IPS DF 4.7 (cell line): ENCODE data around the gene VSIG10L2.
A peak's percentile ranks its signal among the peaks of the same experiment; 100 is the strongest.

ENCODE experiments used
- DNase-seq: peaks from one replicate; pipeline ENCODE4 v3.0.0-alpha.2; 2013; ENCODE audit warnings: low spot score; ENCODE audit errors: extremely low read depth

VSIG10L2 gene

GRCh38 chr11:125929445-125930075, 16.3 kb upstream of the VSIG10L2 start:
- DNase-seq, result no peak

DNA sequence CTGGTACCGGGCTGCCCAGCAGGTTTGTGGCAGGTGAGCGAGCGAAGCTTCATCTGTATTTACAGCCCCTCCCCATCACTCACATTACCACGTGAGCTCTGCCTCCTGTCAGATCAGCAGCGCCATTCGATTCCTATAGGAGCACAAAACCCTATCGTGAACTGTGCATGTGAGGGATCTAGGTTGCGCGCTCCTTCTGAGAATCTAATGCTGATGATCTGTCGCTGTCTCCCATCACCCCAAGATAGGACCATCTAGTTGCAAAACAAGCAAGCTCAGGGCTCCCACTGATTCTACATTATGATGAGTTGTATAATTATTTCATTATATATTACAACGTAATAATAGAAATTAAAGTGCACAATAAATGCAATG, 15.8 kb upstream of the VSIG10L2 start:
- no peak for DNase-seq

GRCh38 chr11:125931116-125931515, 14.7 kb upstream of the VSIG10L2 start:
- no peak for DNase-seq

GRCh38 chr11:125931668-125932067, 14.2 kb upstream of the VSIG10L2 start:
- no peak for DNase-seq

- no peak for DNase-seq
These were observed 13.5 kb upstream of the VSIG10L2 start for GRCh38 chr11:125932301-125932700.

DNA sequence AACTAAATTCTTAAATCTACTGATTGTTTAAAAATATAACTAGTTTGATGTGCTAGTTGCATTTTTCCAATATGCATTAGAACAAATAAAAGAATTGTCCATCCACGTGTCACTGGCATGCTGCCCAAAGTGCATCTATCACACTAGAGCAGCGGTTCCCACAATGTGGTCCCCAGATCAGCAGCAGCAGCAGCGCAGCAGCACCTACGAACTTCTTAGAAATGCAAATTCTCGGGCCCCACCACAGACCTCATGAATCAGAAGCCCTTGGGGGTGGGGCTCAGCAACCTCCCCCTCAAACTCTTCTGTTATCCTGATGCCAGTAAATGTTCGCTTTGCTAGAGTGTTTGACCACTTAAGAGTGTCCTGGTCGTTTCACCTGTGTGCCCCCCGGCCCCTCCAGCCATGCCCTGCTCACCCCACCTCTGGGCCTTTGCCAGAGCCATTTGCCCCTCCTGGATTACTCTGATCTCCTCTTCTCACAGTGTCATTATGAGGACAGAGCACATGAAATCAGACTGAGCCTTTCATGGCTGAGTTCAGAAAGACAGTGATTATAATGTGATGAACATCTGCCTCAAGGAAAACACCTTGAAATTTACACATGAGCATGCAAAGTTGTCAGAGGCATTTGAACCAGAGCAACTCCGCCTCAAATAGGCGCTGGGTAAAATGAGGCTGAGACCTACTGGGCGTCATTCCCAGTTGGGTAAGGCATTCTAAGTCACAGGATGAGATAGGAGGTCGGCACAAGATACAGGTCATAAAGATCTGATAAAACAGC, 12.6 kb upstream of the VSIG10L2 start:
- DNase-seq, result no peak

DNA sequence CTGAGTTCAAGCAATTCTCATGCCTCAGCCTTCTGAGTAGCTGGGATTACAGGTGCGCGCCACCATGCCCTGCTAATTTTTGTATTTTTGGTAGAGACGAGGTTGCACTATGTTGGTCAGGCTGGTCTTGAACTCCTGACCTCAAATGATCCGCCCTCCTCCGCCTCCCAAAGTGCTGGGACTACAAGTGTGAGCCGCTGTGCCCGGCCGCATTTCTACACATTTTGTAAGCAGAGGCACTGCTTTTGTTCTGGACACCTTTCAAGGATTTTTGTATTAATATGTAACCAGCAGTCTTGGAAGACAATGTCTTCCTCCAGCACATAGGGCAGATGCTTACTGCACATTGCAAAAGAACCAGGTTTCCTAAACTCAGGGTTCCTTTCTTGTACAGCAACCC, 11.4 kb upstream of the VSIG10L2 start:
- no peak for DNase-seq

- no peak for DNase-seq
These were observed 10.8 kb upstream of the VSIG10L2 start for GRCh38 chr11:125935056-125935455.

DNA sequence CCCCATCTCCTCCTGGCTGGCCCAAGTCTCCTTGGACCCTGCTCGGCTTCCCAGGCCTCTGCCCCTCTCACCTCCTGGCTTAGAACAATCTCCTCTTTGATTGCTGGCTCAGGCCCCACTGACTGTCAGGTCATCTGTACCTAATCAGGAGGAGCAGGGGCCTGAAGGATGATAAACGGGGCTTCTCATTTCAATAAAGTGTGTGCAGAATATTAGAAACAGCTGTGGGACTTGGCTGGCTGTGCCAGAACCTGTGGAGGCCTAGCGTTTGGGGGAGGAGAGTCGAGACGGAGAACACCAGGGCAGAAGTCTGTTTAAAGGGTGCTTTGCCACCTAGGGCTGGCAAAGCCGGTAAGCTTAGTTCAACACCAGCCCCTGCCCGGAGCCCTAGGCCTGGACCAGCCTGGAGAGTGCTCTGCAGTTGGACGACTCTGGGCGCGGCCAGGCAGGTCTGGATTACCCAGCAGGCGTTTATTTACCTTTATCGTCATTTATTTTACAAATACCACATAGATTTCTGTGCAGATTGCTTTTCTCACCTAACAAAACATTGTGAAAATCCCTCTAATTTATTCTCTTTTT, 10.1 kb upstream of the VSIG10L2 start:
- no peak for DNase-seq

DNA sequence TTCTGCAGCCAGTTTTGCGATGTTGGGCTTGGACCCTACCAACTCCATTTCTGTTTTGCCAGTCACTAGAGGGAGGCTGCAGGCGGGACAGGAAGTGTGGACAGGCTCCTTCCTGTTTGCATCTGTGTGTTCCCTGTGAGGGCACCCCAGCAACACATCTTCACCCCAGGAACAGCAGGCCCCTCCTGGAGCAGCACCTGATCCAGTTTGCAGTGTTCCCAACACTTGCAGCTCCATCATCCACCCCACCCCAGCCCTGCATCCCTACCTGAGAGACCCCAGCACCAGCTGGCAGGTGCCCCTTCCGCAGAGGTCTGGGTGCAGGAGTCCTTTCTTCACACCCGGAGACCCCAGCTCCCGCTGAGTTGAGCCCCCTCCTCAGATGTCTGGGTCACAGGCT, 7.4 kb upstream of the VSIG10L2 start:
- no peak for DNase-seq

GRCh38 chr11:125939081-125939521, 6.7 kb upstream of the VSIG10L2 start:
- DNase-seq, result no peak

DNA sequence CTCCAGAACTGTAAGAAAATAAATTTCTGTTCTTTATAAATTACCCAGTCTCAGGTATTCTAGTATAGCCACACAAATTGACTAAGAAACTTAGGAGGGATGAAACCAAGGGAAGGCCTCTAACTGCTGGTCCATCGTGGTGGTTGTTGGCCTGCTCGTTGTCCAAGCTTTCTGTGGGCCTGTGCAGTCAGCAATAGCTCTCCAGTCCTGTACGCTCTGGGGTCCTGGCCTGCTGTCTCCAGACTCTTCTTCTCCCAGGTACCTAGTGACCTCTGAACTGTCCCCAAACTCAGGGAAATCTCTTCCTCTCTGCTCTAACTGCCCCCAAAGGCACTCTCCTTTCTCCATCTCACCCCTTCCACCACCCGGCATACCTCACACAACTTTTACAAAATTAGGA, 5.7 kb upstream of the VSIG10L2 start:
- no peak for DNase-seq

DNA sequence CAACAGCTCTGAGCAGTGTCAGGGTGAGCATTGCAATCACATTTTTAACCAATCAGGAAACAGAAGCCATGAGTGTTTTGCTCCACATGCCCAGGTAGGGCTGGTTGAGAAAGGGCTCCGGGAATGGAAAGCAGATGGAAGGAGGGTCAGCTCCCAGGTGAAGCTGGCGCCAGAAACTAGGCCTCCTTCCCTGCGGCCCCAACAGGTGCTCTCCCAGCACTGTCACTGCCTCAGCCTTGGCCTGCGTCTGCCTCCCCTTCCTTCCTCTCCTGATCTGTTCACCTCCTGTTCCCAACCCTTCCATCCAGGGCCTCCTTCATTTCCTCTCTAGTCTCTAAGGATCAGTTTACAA, 4.6 kb upstream of the VSIG10L2 start:
- no peak for DNase-seq

- DNase-seq, result peak; percentile 46
These were observed 3.9 kb upstream of the VSIG10L2 start for GRCh38 chr11:125941619-125942611.

DNA sequence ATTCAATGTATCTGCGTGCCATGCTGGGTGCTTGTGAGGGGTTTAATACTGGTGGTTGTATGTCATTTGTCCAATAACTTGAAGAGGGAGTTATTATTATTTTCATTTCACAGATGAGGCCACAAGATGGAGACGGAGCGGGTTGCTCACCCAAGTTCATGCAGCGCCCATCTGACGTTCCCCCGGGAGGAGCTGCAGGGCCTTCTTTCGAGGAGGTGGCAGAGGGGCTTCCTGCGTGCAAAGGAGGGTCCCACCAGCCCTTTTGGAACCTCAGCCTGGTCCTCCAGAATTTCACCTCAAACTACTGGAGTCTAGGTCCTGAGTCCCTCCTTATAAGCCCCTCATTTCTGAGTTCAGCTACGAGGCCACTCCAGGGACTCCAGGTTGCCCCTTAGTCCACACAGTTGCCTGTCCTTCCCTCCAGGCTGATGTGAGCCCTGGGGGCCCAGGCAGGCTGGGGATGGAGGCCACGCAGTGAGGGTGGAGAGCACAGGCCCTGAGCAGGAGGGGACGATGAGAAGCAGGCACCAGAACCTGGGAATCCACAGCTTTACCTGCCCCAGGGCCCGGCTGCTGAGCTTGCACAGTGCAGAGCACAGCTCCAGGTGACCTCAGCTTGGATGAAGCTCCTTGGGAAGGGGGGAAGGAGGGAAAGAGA, 2.9 kb upstream of the VSIG10L2 start:
- no peak for DNase-seq

GRCh38 chr11:125943661-125944349, 2.0 kb upstream of the VSIG10L2 start:
- DNase-seq, result no peak

DNA sequence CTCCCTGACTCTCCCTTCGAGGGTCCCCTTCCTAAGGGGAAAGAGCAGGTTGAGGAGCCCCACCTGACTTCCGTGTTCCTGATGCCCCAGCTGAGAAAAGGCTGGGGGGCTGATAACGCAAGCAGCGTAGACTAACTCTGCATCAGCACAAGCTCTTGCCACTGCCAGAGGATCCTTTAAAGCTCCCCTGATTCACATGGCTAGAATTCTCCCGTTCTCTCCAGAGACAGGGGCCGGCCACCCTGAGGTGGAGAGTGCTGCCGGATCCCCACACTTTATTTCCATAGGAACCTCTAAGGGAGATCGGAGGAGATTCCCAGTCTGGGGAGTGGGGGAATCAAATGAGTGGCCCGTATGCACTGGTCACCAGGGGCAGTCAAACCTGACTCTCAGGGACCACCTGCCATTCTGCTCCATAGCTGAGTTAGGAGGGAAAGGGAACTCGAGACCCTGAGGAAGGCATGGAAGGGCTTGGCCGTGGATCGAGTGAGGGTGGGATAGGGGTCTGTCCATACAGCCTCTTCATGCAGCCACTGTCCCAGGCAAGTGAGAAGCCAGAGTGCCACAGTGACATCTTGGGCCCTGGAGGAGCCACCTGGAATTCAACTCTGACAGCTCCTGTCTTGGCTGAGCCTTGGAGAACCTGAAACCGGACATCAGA, 1.4 kb upstream of the VSIG10L2 start:
- no peak for DNase-seq

DNA sequence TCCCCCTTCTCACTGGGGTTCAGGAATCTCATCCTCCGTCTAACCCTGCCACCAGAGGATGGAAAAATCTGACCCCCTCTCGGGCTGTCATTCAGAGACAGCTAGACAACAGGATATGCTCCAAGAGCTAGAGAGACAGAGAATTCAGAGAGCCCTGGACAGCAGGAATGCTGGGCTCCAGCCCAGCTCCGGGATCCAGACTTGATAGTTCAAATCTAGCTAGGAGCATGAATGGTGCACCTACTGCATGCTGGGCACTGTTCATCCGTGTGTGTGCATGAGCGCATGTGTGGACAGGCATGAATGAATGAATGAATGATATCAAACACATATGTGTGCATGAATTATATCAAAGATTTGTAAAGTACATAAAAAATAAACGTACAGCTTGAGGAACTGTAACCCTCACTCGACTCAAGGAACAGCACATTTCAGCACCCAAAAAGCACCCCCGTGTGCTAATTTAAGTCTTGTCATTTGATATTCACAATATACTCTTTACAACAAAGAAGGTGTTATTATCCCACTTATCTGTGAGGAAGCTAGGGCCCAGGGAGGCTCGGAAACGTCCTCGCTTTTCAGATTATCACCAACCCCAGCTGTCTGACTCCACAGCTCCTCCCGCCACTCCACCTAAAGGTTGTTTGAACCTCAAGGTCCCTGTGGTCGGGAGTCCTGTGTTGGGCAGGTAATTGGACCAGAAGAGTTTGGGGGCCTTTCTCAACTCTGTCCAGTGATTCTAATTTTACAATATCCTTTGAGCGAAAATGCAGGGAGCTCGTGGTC, 640 bp upstream of the VSIG10L2 start:
- no peak for DNase-seq
